Nephron (organoid): ENCODE data around the gene PLD6.
A peak's percentile ranks its signal among the peaks of the same experiment; 100 is the strongest.

Source experiments
- H3K27ac Mint-ChIP-seq, 3 experiments: 2 replicates each; pipeline ENCODE4 v1.8.0; 2020; ENCODE audit warnings: mixed read lengths in 3 of 3, mild to moderate bottlenecking in 2 of 3, moderate library complexity in 1 of 3
- H3K27me3 Mint-ChIP-seq: 2 replicates; pipeline ENCODE4 v1.8.0; 2021; ENCODE audit warnings: low read depth, mild to moderate bottlenecking, moderate library complexity, mixed read lengths
- H3K36me3 Mint-ChIP-seq: 2 replicates; pipeline ENCODE4 v1.8.0; 2020; ENCODE audit warnings: low read depth, mixed read lengths
- H3K4me1 Mint-ChIP-seq: 2 replicates; pipeline ENCODE4 v1.8.0; 2020; ENCODE audit warnings: mixed read lengths
- H3K4me3 Mint-ChIP-seq, 3 experiments: 2 replicates each; pipeline ENCODE4 v1.8.0; 2020; ENCODE audit warnings: mild to moderate bottlenecking in 3 of 3, mixed read lengths in 3 of 3, moderate library complexity in 2 of 3
- H3K9me3 Mint-ChIP-seq: 2 replicates; pipeline ENCODE4 v1.8.0; 2020; ENCODE audit warnings: mixed read lengths
- TF ChIP-seq, protein P1 (sequence below), 3 experiments: fragments of 200-600 bp; sonication (generic); IDR thresholded peaks; one replicate each; pipeline ENCODE4 v1.5.0; 2021; ENCODE audit warnings: antibody characterized with exemption in 3 of 3; ENCODE audit not compliant: unreplicated experiment in 3 of 3

The PLD6 gene

DNA sequence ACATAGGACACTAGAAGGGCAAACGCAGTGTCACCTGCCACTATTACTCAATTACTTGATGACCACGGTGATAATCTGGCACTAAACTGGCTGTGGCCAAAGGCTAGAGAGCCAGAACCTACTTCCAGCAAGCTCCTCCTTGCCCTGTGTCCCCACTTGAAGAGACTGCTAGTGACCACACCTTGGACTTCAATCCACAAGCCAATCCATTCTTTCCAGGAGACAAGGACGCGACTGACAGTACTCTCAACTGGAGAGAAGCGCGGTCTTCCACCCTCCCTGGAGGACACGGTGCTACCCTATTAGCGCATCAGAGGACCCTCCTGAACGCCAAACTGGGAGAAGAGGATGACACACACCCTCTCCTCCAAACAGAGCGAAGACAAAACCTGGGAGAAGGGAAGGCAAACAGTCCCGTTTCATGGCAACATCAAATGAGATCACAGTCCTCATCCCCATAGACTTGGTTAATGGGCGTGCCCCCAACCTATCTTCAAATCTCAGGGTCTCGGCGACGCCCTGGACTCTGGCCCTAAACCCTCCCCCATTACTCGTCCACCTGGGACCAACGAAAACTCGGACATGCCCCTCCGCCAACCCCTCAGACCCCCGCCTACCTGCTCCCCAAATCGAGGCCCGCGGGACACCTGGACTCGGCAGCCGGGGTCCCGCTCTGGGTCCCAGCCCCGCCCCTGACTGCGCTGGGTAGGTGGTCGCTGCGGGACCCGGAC is 30.3 kb upstream of the PLD6 start:
- peak overlapping the region; percentile 98 to 100 (median 99) for H3K27ac Mint-ChIP-seq
- H3K4me3 Mint-ChIP-seq = peak overlapping the region; percentile 91 to 98 (median 97)
- H3K36me3 Mint-ChIP-seq = peaks cover 8% of the 10 kb centered on the region
- TF ChIP-seq, protein P1, sequence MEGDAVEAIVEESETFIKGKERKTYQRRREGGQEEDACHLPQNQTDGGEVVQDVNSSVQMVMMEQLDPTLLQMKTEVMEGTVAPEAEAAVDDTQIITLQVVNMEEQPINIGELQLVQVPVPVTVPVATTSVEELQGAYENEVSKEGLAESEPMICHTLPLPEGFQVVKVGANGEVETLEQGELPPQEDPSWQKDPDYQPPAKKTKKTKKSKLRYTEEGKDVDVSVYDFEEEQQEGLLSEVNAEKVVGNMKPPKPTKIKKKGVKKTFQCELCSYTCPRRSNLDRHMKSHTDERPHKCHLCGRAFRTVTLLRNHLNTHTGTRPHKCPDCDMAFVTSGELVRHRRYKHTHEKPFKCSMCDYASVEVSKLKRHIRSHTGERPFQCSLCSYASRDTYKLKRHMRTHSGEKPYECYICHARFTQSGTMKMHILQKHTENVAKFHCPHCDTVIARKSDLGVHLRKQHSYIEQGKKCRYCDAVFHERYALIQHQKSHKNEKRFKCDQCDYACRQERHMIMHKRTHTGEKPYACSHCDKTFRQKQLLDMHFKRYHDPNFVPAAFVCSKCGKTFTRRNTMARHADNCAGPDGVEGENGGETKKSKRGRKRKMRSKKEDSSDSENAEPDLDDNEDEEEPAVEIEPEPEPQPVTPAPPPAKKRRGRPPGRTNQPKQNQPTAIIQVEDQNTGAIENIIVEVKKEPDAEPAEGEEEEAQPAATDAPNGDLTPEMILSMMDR (IDR thresholded peaks at IDR 0.05; ENCODE audit: unreplicated experiment in 3 of 3) = no peak
- peaks cover 29% of the 10 kb centered on the region for H3K4me1 Mint-ChIP-seq
- H3K9me3 Mint-ChIP-seq = no peaks in the 10 kb centered on the region
- H3K27me3 Mint-ChIP-seq = no peaks in the 10 kb centered on the region

DNA sequence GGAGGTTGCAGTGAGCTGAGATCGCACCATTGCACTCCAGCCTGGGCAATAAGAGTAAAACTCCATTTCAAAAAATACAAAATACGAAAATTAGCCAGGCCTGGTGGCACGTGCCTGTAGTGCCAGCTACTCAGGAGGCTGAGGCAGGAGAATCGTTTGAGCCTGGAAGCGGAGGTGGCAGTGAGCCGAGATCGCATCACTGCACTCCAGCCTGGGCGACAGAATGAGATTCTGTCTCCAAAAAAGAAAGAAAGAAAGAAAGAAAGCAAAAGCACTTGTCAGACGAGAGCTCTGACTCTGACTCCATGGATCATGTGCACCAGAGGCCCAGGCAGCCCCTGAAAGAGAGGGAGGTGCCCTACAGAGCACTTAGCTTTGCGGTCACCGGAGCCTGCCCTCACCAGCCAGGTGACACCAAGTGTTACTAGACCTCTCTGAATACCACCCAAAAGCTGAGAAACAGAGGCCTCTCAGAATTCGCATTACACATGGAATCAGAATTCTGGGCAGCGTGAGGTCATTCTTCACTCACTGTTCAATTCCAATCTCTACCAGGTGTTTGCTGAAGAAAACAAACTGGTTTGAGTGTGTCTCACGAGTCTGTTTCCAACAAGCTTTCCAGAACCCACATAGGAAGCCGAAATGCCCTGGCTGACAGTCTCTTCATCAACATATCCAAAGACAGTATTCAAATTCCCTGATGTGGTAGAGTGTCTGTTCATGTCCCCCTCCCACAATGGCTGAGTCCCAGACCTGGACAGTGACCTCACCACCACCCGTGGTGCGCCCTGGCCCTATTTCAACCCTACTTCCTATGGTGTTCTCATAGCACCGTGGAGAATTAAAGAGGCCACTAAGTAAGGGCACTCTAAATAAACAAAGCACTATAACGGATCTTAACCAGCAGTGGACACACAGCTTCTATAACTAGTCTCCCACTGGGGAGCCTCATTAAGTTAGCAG is 29.4 kb upstream of the PLD6 start:
- H3K27me3 Mint-ChIP-seq = no peaks in the 10 kb centered on the region
- H3K4me3 Mint-ChIP-seq = peak overlapping the region; percentile 91 to 98 (median 97)
- peaks cover 30% of the 10 kb centered on the region for H3K4me1 Mint-ChIP-seq
- H3K27ac Mint-ChIP-seq = peak overlapping the region; percentile 98 to 100 (median 99)
- peaks cover 12% of the 10 kb centered on the region for H3K36me3 Mint-ChIP-seq
- TF ChIP-seq, protein P1 (IDR thresholded peaks at IDR 0.05; ENCODE audit: unreplicated experiment in 3 of 3) = no peak
- no peaks in the 10 kb centered on the region for H3K9me3 Mint-ChIP-seq

DNA sequence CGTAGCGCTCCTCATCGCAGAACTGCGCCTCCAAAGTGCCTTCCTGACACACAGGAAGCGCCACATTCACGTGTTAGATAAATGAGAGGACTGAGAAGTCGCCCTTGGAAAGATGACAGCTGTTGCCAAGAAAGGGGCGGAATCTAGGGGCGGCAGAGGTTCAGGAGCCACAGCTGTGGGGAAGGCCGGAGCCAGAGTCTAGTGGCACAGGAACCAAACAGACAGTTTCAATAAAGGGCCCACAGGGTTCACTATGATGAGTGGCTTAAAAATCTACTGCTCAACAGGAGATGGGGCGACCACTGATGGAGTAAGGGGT is 26.1 kb upstream of the PLD6 start:
- H3K36me3 Mint-ChIP-seq = peaks cover 30% of the 10 kb centered on the region

DNA sequence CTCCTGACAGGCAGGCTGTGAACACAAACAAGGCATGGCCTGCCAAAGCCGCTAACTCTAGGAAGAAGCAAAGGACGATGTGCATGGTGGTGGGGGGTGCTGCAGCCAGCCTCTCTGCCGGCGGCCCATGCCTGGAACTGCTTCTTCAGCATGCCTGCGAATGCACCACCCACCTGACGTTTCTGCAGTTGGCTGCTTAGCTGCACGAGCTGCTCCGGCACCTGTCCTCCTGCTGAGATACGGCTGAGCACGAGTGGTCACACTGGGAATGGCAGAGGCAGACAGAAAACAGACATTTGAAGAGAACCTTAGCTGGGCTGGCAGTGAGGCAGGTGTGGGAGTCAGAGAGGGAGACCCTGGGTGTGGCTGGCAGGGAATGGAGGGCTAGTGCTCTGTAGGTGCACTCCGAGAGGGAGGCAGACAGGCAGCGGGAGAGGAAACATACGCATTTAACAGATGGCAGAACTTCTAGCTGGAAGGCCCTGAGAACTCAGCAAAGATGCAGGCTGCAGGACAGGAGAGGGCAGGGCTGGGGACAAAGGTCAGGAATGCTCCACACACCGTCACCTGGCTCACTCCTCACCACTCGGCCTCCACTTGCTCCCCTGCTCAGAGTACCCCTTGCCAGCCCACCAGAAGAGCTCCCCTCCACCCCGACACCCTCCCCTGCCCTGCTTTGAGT is 25.6 kb upstream of the PLD6 start:
- Mint-ChIP-seq H3K27ac (peak overlapping the region; percentile 25 to 74 (median 51)), H3K4me3 (peak overlapping the region in 2 of 3 experiments; percentile 38 to 59)

More for the DNA sequence above, 26.1 kb upstream of the PLD6 start:
- Mint-ChIP-seq H3K4me1 (peaks cover 30% of the 10 kb centered on the region), H3K27me3 (no peaks in the 10 kb centered on the region), H3K27ac (peak overlapping the region; percentile 51 to 76 (median 74)), H3K4me3 (peak overlapping the region in 2 of 3 experiments; percentile 52 to 59), H3K9me3 (no peaks in the 10 kb centered on the region)
- TF ChIP-seq, protein P1 (IDR thresholded peaks at IDR 0.05; ENCODE audit: unreplicated experiment in 3 of 3) = no peak

More for the DNA sequence above, 25.6 kb upstream of the PLD6 start:
- TF ChIP-seq, protein P1 (IDR thresholded peaks at IDR 0.05; ENCODE audit: unreplicated experiment in 3 of 3) = no peak
- peaks cover 30% of the 10 kb centered on the region for H3K4me1 Mint-ChIP-seq
- H3K9me3 Mint-ChIP-seq = no peaks in the 10 kb centered on the region
- H3K27me3 Mint-ChIP-seq = no peaks in the 10 kb centered on the region
- peaks cover 34% of the 10 kb centered on the region for H3K36me3 Mint-ChIP-seq
